BE2C (cell line): ENCODE results near the gene FGD4.

ENCODE experiments used
- DNase-seq: peaks from one replicate; pipeline ENCODE4 v3.0.0-alpha.2; 2020
- H3K27me3 ChIP-seq: fragments of 250-450 bp; sonication (Bioruptor Pico); 2 replicates; pipeline ENCODE4 v1.5.1; 2020; ENCODE audit warnings: mild to moderate bottlenecking
- H3K36me3 ChIP-seq: fragments of 250-450 bp; sonication (Bioruptor Pico); 2 replicates; pipeline ENCODE4 v1.5.1; 2020; ENCODE audit warnings: mild to moderate bottlenecking
- H3K4me1 ChIP-seq: fragments of 250-450 bp; sonication (Bioruptor Pico); 2 replicates; pipeline ENCODE4 v1.5.1; 2020
- H3K4me3 ChIP-seq: 2 replicates; pipeline ENCODE4 v1.5.1; 2011; ENCODE audit warnings: low read depth, low read length
- H3K9me3 ChIP-seq: fragments of 250-450 bp; sonication (Bioruptor Pico); 2 replicates; pipeline ENCODE4 v1.5.1; 2020
- TF ChIP-seq, protein P1 (sequence below): IDR thresholded peaks from 2 replicates; pipeline ENCODE4 v1.5.1; 2012; ENCODE audit warnings: mild to moderate bottlenecking, low read depth, low read length

Gene FGD4

GRCh38 chr12:32679091-32679919, 279.9 kb downstream of the FGD4 start, which contains the start of gene DNM1L:
Gene DNM1L (plus strand): TSS chr12:32679301. CDS start chr12:32679364, 63 bp downstream.
- TF ChIP-seq, protein P1, sequence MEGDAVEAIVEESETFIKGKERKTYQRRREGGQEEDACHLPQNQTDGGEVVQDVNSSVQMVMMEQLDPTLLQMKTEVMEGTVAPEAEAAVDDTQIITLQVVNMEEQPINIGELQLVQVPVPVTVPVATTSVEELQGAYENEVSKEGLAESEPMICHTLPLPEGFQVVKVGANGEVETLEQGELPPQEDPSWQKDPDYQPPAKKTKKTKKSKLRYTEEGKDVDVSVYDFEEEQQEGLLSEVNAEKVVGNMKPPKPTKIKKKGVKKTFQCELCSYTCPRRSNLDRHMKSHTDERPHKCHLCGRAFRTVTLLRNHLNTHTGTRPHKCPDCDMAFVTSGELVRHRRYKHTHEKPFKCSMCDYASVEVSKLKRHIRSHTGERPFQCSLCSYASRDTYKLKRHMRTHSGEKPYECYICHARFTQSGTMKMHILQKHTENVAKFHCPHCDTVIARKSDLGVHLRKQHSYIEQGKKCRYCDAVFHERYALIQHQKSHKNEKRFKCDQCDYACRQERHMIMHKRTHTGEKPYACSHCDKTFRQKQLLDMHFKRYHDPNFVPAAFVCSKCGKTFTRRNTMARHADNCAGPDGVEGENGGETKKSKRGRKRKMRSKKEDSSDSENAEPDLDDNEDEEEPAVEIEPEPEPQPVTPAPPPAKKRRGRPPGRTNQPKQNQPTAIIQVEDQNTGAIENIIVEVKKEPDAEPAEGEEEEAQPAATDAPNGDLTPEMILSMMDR = no peak
- Histone ChIP-seq H3K36me3 (peaks cover 10% of the 10 kb centered on the region), H3K27me3 (no peaks in the 10 kb centered on the region), H3K4me3 (peak within 1 kb of the TSS; percentile 72), H3K9me3 (no peaks in the 10 kb centered on the region), H3K4me1 (no peaks in the 10 kb centered on the region)
- peak; percentile 97 for DNase-seq

GRCh38 chr12:32679920-32680237, 280.5 kb downstream of the FGD4 start:
- peak overlapping the region; percentile 72 for H3K4me3 ChIP-seq
- no peaks in the 10 kb centered on the region for H3K4me1 ChIP-seq
- TF ChIP-seq, protein P1 = no peak
- no peaks in the 10 kb centered on the region for H3K27me3 ChIP-seq
- peaks cover 10% of the 10 kb centered on the region for H3K36me3 ChIP-seq
- no peaks in the 10 kb centered on the region for H3K9me3 ChIP-seq
- no peak for DNase-seq

DNA sequence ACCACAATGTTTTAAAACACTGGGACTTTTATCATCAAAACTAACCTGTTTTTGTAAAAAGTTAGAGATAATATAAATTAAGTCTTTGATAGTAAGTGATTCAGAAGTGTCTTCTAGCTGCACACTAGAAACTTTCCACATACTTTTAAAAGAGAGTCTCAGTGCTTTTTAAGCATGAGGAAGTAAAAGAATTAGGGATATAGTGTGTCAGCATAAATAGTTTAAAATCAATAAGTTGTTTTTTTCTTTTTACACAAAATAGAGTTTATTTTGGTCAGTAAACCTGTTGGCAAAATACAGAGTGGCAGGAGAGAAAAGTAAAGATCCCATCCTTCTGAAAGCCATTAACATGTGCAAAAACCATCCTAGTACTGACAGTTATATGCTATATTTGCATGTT, 281.4 kb downstream of the FGD4 start:
- H3K4me3 ChIP-seq = peak overlapping the region; percentile 72
- TF ChIP-seq, protein P1 = no peak
- peaks cover 12% of the 10 kb centered on the region for H3K36me3 ChIP-seq
- no peak for DNase-seq
- H3K4me1 ChIP-seq = no peaks in the 10 kb centered on the region
- H3K9me3 ChIP-seq = no peaks in the 10 kb centered on the region
- H3K27me3 ChIP-seq = no peaks in the 10 kb centered on the region

DNA sequence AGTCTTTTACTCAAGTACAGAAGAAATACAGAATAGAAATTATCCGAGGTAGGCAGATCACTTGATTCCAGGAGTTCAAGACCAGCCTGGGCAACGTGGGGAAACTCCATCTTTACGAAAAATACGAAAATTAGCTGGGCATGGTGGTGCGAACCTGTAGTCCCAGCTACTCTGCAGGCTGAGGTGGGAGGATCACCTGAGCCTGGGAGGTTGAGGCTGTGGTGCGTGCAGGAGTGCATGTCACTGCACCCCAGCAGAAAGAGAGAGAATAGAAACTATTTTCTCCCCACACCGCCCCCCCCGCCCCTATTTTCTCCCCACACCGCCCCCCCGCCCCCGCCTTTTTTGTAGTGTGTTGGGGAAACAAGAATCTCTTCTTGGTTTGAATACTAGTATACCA, 281.9 kb downstream of the FGD4 start:
- Histone ChIP-seq H3K27me3 (no peaks in the 10 kb centered on the region), H3K4me3 (peak overlapping the region; percentile 72), H3K4me1 (no peaks in the 10 kb centered on the region), H3K36me3 (peaks cover 15% of the 10 kb centered on the region), H3K9me3 (no peaks in the 10 kb centered on the region)
- TF ChIP-seq, protein P1 = no peak
- DNase-seq = no peak

DNA sequence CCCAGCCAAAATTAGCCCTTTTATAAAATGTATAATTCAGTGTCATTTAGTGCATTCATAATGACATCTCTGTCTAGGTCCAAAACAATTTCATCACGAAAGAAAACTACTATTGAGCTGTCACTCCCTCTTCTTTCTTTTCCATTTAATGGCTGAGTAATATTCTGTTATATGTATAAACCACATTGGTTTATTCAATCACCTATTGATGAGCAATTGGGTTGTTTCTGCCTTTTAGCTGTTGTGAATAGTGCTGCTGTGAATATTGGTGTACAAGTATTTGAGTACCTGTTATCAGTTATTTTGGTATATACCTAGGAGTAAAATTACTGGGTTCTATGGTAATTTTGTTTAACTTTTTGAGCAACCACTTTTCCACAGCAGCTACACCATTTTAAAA, 287.0 kb downstream of the FGD4 start:
- TF ChIP-seq, protein P1 = no peak
- Histone ChIP-seq H3K4me1 (peaks cover 7% of the 10 kb centered on the region), H3K27me3 (no peaks in the 10 kb centered on the region), H3K36me3 (peaks cover 19% of the 10 kb centered on the region), H3K4me3 (no peak overlapping the region), H3K9me3 (no peaks in the 10 kb centered on the region)
- no peak for DNase-seq

DNA sequence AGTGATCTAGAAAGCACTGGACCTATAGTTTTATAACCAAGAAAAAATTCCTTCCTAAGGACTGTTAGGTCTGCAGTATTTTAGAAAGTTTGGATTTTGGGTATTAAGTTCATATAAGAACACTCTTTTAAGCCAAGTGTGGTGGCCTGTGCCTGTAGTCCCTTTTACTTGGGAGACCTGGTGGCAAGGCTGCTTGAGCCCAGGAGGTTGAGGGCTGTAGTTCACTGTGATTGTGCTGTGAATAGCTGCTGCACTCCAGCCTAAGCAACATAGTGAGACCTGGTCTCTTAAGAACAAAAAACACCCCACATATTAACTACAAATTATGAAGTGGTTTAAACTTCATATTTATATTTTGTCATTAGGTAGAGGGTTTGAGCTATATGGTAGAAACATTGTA, 289.4 kb downstream of the FGD4 start:
- Histone ChIP-seq H3K36me3 (peaks cover 15% of the 10 kb centered on the region), H3K9me3 (no peaks in the 10 kb centered on the region), H3K4me3 (no peak overlapping the region), H3K27me3 (no peaks in the 10 kb centered on the region), H3K4me1 (peaks cover 7% of the 10 kb centered on the region)
- DNase-seq = no peak
- TF ChIP-seq, protein P1 = no peak
